Endothelial cell of umbilical vein (primary cell): ENCODE measurements around the gene ICAM1. TPM values are rescaled to one million over a fixed set of nuclear protein-coding genes. Genes with fewer than 3 reads are reported as not detected.

Source experiments
- BruUV-seq: library from RNA; stranded (reverse); fragments of 400-500 nt; replicated peaks from 2 replicates; lab custom pipeline; 2021; lab: Mats Ljungman, UMichigan
- CTCF ChIA-PET: fragments of 300-600, 350-600 bp; sonication (Branson Sonifier 250); formaldehyde crosslinking; loops from one replicate; lab custom pipeline; 2021; ENCODE audit warnings: antibody characterized with exemption, inconsistent platforms; lab: Charles Lee
- POLR2A ChIA-PET: fragments of 300-600, 350-600 bp; sonication (Branson Sonifier 250); formaldehyde crosslinking; loops from one replicate; lab custom pipeline; 2021; ENCODE audit warnings: antibody characterized with exemption, inconsistent platforms; lab: Charles Lee
- DNase-seq: peaks from one replicate; pipeline ENCODE4 v3.0.0-alpha.2; 2011; ENCODE audit warnings: low read depth, low spot score
- FAIRE-seq: peaks from 2 replicates; lab custom pipeline; 2011; peaks lifted over from hg19 to GRCh38; lab: Jason Lieb, UNC
- H2AFZ ChIP-seq: 2 replicates; pipeline ENCODE4 v1.6.0; 2012; ENCODE audit warnings: low read depth, low read length, control low read depth, inconsistent platforms
- H3K27ac ChIP-seq: 2 replicates; pipeline ENCODE4 v1.5.1; 2011; ENCODE audit warnings: low read depth, mild to moderate bottlenecking, control low read depth, low read length, moderate library complexity; ENCODE audit not compliant: insufficient read depth
- H3K27me3 ChIP-seq, 2 experiments: 2 replicates each; pipeline versions ENCODE4 v1.6.0 to v1.6.1; 2011; ENCODE audit warnings: low read length in 2 of 2, mixed read lengths in 1 of 2; ENCODE audit not compliant: control insufficient read depth in 2 of 2, insufficient read depth in 2 of 2
- H3K36me3 ChIP-seq, 2 experiments: 2 replicates in 1 of 2; 3 replicates in 1 of 2; pipeline ENCODE4 v1.5.1; 2011; ENCODE audit warnings: low read length in 2 of 2, mild to moderate bottlenecking in 1 of 2, moderate library complexity in 1 of 2; ENCODE audit not compliant: control insufficient read depth in 2 of 2, insufficient read depth in 2 of 2; ENCODE audit errors: extremely low read depth in 1 of 2
- H3K4me1 ChIP-seq: 3 replicates; pipeline ENCODE4 v1.5.1; 2011; ENCODE audit warnings: mild to moderate bottlenecking, low read length; ENCODE audit not compliant: control insufficient read depth, insufficient read depth; ENCODE audit errors: extremely low read depth
- H3K4me2 ChIP-seq: 2 replicates; pipeline ENCODE4 v1.6.1; 2011; ENCODE audit warnings: low read length, control low read depth, mixed read lengths; ENCODE audit not compliant: insufficient read depth
- H3K4me3 ChIP-seq, 3 experiments: fragments of 200-600 bp in 1 of 3; sonication (generic), shearing (Covaris generic) in 1 of 3; replicated peaks in 1 of 3; 2 replicates each; pipeline ENCODE4 v1.5.1; 2011 to 2016; ENCODE audit warnings: control low read depth in 3 of 3, low read length in 3 of 3, mild to moderate bottlenecking in 2 of 3, inconsistent platforms in 1 of 3, low read depth in 1 of 3, moderate library complexity in 1 of 3; ENCODE audit not compliant: insufficient read depth in 1 of 3
- H3K79me2 ChIP-seq: 2 replicates; pipeline ENCODE4 v1.6.0; 2012; ENCODE audit warnings: low read length, inconsistent platforms; ENCODE audit not compliant: control insufficient read depth, insufficient read depth
- H3K9ac ChIP-seq: replicated peaks from 2 replicates; pipeline ENCODE3; 2011; ENCODE audit warnings: low read length, control low read depth; ENCODE audit not compliant: insufficient read depth; ENCODE audit errors: extremely low read depth
- H3K9me1 ChIP-seq: replicated peaks from 3 replicates; pipeline ENCODE4 v1.6.0; 2011; ENCODE audit warnings: mild to moderate bottlenecking, low read length; ENCODE audit not compliant: control insufficient read depth, insufficient read depth; ENCODE audit errors: extremely low read depth
- H3K9me3 ChIP-seq: replicated peaks from 2 replicates; pipeline ENCODE4 v1.5.1; 2012; ENCODE audit warnings: low read length, inconsistent platforms; ENCODE audit not compliant: control insufficient read depth, insufficient read depth
- H4K20me1 ChIP-seq: replicated peaks from 2 replicates; pipeline ENCODE3; 2011; ENCODE audit warnings: mild to moderate bottlenecking, low read length; ENCODE audit not compliant: control insufficient read depth, insufficient read depth; ENCODE audit errors: extremely low read depth
- CTCF ChIP-seq, 2 donors: IDR thresholded peaks; 1 replicate in 1 of 2; 2 replicates in 1 of 2; pipeline ENCODE4 v1.5.1; 2011; ENCODE audit warnings: low read length in 2 of 2, mild to moderate bottlenecking in 2 of 2, moderate library complexity in 2 of 2, control low read depth in 1 of 2, inconsistent platforms in 1 of 2, low read depth in 1 of 2; ENCODE audit not compliant: insufficient read depth in 1 of 2; ENCODE audit errors: extremely low read depth in 1 of 2
- EZH2 ChIP-seq: IDR thresholded peaks from 2 replicates; pipeline ENCODE4 v1.6.1; 2012; ENCODE audit warnings: borderline replicate concordance, low read depth, mild to moderate bottlenecking, moderate library complexity, low read length, inconsistent platforms; ENCODE audit not compliant: severe bottlenecking
- FOS ChIP-seq: IDR thresholded peaks from 2 replicates; pipeline ENCODE4 v1.6.1; 2011; ENCODE audit warnings: mild to moderate bottlenecking, low read length, moderate library complexity, borderline replicate concordance; ENCODE audit not compliant: insufficient read depth
- JUN ChIP-seq: IDR thresholded peaks from 2 replicates; pipeline ENCODE4 v1.6.1; 2011; ENCODE audit warnings: borderline replicate concordance, low read depth; ENCODE audit not compliant: insufficient read length, insufficient read depth
- POLR2AphosphoS5 ChIP-seq: IDR thresholded peaks from 2 replicates; pipeline ENCODE4 v1.6.1; 2012; ENCODE audit warnings: low read depth, mild to moderate bottlenecking, control low read depth, low read length, moderate library complexity; ENCODE audit not compliant: insufficient read depth
- dilution Hi-C: fragments of 300-500 bp; cut with MboI; formaldehyde crosslinking; loops from one replicate; pipeline ENCODE4 v1.15.0; 2019; ENCODE audit warnings: low sequenced_read_pairs; ENCODE audit not compliant: extremely low pct_ligation_motif_present
- intact Hi-C: fragments of 100-400 bp; cut with micrococcal nuclease; formaldehyde crosslinking; loops from one replicate; pipeline ENCODE4 v1.10.0; 2022
- polyA plus RNA-seq, 4 experiments: library from polyadenylated mRNA; depleted of rRNA in 3 of 4; stranded (reverse) in 3 of 4; unstranded in 1 of 4; fragments of >200 nt; gene quantifications; 2 replicates each; pipeline versions ENCODE4 v1.2.1 to v1.2.3, GENCODE V29; 2011 to 2012; ENCODE audit warnings: missing spikeins in 1 of 4
- total RNA-seq: library from RNA; stranded (reverse); gene quantifications from 2 replicates; pipeline ENCODE4 v1.2.3, GENCODE V29; 2021

ICAM1 gene
- total and polyA plus RNA-seq, 2 donors (not counting 3 experiments of a cell fraction or from before 2014, with no cell fraction given) = 20.5 to 30.4 TPM

GRCh38 chr19:10290876-10291553 lies 20.1 kb downstream of the ICAM1 start:
- H3K27ac ChIP-seq = no peak overlapping the region
- ChIA-PET CTCF (interaction anchor here (0.6 to 3.2 kb wide), 10 partner anchors 14 to 108 kb away, joined by 3 to 18 read pairs (median 4); partner anchors contain the start of genes ICAM1 and RAVER1), POLR2A (interaction anchor here (2.2 kb wide), 1 partner anchor 20 kb away, joined by 15 read pairs; the partner anchor contains the start of gene ICAM1)
- H3K36me3 ChIP-seq = no peaks in the 10 kb centered on the region
- no peaks in the 10 kb centered on the region for H4K20me1 ChIP-seq
- intact Hi-C loops (loop anchor here (2.0 kb wide), 1 partner anchor 44 kb away; no protein-coding TSS in a partner anchor), dilution Hi-C loops (no loop called here)
- TF ChIP-seq EZH2 = peak; percentile 14
- TF ChIP-seq CTCF (IDR thresholded peaks at IDR 0.05; ENCODE audit: extremely low read depth in 1 of 2, insufficient read depth in 1 of 2, low read depth in 1 of 2, low read length in 2 of 2) = no peak
- no peak for TF ChIP-seq POLR2AphosphoS5
- TF ChIP-seq JUN = no peak
- no peak for TF ChIP-seq FOS
- no peaks in the 10 kb centered on the region for H3K79me2 ChIP-seq
- H3K4me2 ChIP-seq = peak overlapping the region; percentile 43
- FAIRE-seq (peak; percentile 68), DNase-seq (no peak)
- H3K9me1 ChIP-seq = no peaks in the 10 kb centered on the region
- no TSS peak for BruUV-seq
- H3K4me1 ChIP-seq = peaks cover 29% of the 10 kb centered on the region
- peaks cover 53 to 68% of the 10 kb centered on the region in 2 experiments for H3K27me3 ChIP-seq
- H3K9me3 ChIP-seq = no peaks in the 10 kb centered on the region
- H2AFZ ChIP-seq = peak overlapping the region; percentile 6
- H3K9ac ChIP-seq = no peak overlapping the region
- peak overlapping the region in 2 of 3 experiments; percentile 10 to 20 for H3K4me3 ChIP-seq
